Measurements from ENCODE around the gene USP9X.
"Not testable (repeated sequence)": the region's sequence is repeated elsewhere in the genome, so short reads cannot be mapped to it uniquely, and the experiment has no call there.

Gene USP9X

GRCh38 chrX:41127477-41128192, 42.4 kb downstream of the USP9X start:
- DNase-seq = no peak

- no peak for DNase-seq
Measured at GRCh38 chrX:41128955-41129354, 43.7 kb downstream of the USP9X start.

- no peak for DNase-seq
Measured at GRCh38 chrX:41131766-41132165, 46.5 kb downstream of the USP9X start.

GRCh38 chrX:41133551-41133950, 48.3 kb downstream of the USP9X start:
- DNase-seq = no peak

- no peak for DNase-seq
Measured at GRCh38 chrX:41137589-41137988, 52.3 kb downstream of the USP9X start.

GRCh38 chrX:41142130-41142910, 57.1 kb downstream of the USP9X start:
- no peak for DNase-seq

- DNase-seq = no peak
Measured at GRCh38 chrX:41144873-41145272, 59.6 kb downstream of the USP9X start.

GRCh38 chrX:41145920-41146608, 60.8 kb downstream of the USP9X start:
- DNase-seq = no peak

GRCh38 chrX:41148553-41148952, 63.3 kb downstream of the USP9X start:
- DNase-seq = no peak

- no peak for DNase-seq
Measured at GRCh38 chrX:41150043-41150442, 64.8 kb downstream of the USP9X start.

- not testable (repeated sequence) for DNase-seq
Measured at GRCh38 chrX:41151726-41152125, 66.5 kb downstream of the USP9X start.

GRCh38 chrX:41152221-41152620, 67.0 kb downstream of the USP9X start:
- DNase-seq = no peak

- no peak for DNase-seq
Measured at GRCh38 chrX:41153448-41153847, 68.2 kb downstream of the USP9X start.

GRCh38 chrX:41153957-41154356, 68.7 kb downstream of the USP9X start:
- DNase-seq = no peak

GRCh38 chrX:41164449-41164848, 79.2 kb downstream of the USP9X start:
- no peak for DNase-seq

GRCh38 chrX:41167888-41168287, 82.6 kb downstream of the USP9X start:
- no peak for DNase-seq

- DNase-seq = no peak
Measured at GRCh38 chrX:41176263-41176662, 91.0 kb downstream of the USP9X start.

- no peak for DNase-seq
Measured at GRCh38 chrX:41177297-41177696, 92.1 kb downstream of the USP9X start.

- DNase-seq = no peak
Measured at GRCh38 chrX:41178201-41178600, 93.0 kb downstream of the USP9X start.

GRCh38 chrX:41180194-41180908, 95.1 kb downstream of the USP9X start:
- peak; percentile 8 to 27 for DNase-seq

GRCh38 chrX:41184312-41184711, 99.1 kb downstream of the USP9X start:
- DNase-seq = no peak

- DNase-seq = not testable (repeated sequence)
Measured at GRCh38 chrX:41186946-41187345, 101.7 kb downstream of the USP9X start.

GRCh38 chrX:41189156-41189555, 103.9 kb downstream of the USP9X start:
- no peak for DNase-seq
